ENCODE data around the gene NT5DC3.
"Not testable (repeated sequence)": the region's sequence is repeated elsewhere in the genome, so short reads cannot be mapped to it uniquely, and the experiment has no call there.

The NT5DC3 gene

DNA sequence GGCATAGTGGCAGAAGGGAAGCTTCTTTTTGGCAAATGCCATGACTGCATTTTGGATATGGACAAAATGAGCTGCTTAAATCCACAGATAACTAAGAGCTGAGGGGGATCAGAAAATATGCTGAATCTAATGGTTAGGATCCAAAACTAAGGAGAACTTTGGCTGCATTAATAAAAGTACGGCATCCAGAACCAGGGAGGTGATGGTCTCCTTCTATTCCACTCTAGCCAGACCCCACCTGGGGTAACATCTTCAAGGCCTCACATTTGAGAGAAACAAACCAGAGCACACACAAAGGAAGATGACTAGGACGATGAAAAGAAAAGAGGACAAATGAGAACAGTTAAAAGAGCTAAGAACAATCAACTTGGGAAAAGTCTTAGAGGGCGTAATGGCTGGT, 27.6 kb downstream of the NT5DC3 start:
- H3K4me3 ChIP-seq (ENCODE audit: control insufficient read depth, low read depth, low read length) = no peak overlapping the region
- no peak for DNase-seq (ENCODE audit: low read depth)
- TF ChIP-seq CTCF (IDR thresholded peaks at IDR 0.05; ENCODE audit: control insufficient read depth, insufficient read depth, low read depth, low read length, missing control alignments) = no peak

GRCh38 chr12:103812789-103813188, 28.2 kb downstream of the NT5DC3 start:
- H3K4me3 ChIP-seq (ENCODE audit: control insufficient read depth, low read depth, low read length) = no peak overlapping the region
- TF ChIP-seq CTCF (IDR thresholded peaks at IDR 0.05; ENCODE audit: control insufficient read depth, insufficient read depth, low read depth, low read length, missing control alignments) = no peak
- DNase-seq (ENCODE audit: low read depth) = no peak

- no peak for DNase-seq (ENCODE audit: low read depth)
- no peak for TF ChIP-seq CTCF (IDR thresholded peaks at IDR 0.05; ENCODE audit: control insufficient read depth, insufficient read depth, low read depth, low read length, missing control alignments)
- H3K4me3 ChIP-seq (ENCODE audit: control insufficient read depth, low read depth, low read length) = no peak overlapping the region
Measured at GRCh38 chr12:103811791-103812190, 29.2 kb downstream of the NT5DC3 start.

DNA sequence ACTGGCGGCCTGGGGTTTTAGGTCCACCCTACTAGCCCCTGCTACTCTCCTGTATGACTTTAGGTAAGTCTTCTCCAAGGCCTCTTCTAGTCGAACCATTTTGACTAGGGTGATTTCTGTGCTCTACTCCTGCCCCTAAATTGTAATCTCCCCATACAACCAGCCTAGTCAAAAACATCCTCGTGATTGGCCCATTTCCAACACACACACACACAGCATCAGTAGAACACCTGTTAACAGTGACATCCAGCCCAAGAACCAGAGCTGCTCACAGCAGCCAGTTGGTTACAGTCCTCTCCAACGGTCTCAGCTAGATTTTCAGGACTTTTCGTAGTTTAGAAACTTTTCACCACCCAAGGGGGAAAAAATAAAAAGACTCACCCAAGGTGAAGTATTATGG, 30.9 kb downstream of the NT5DC3 start:
- no peak overlapping the region for H3K4me3 ChIP-seq (ENCODE audit: control insufficient read depth, low read depth, low read length)
- TF ChIP-seq CTCF (IDR thresholded peaks at IDR 0.05; ENCODE audit: control insufficient read depth, insufficient read depth, low read depth, low read length, missing control alignments) = no peak
- no peak for DNase-seq (ENCODE audit: low read depth)

- H3K4me3 ChIP-seq (ENCODE audit: control insufficient read depth, low read depth, low read length) = not testable (repeated sequence)
Measured at GRCh38 chr12:103809639-103810038, 31.4 kb downstream of the NT5DC3 start.

GRCh38 chr12:103809154-103809553, 31.9 kb downstream of the NT5DC3 start:
- no peak for DNase-seq (ENCODE audit: low read depth)
- no peak for TF ChIP-seq CTCF (IDR thresholded peaks at IDR 0.05; ENCODE audit: control insufficient read depth, insufficient read depth, low read depth, low read length, missing control alignments)

More at GRCh38 chr12:103809639-103810038, 31.4 kb downstream of the NT5DC3 start:
- not testable (repeated sequence) for DNase-seq (ENCODE audit: low read depth)

GRCh38 chr12:103808239-103808880, 32.7 kb downstream of the NT5DC3 start:
- no peak overlapping the region for H3K4me3 ChIP-seq (ENCODE audit: control insufficient read depth, low read depth, low read length)
- no peak for TF ChIP-seq CTCF (IDR thresholded peaks at IDR 0.05; ENCODE audit: control insufficient read depth, insufficient read depth, low read depth, low read length, missing control alignments)
- no peak for DNase-seq (ENCODE audit: low read depth)

More at GRCh38 chr12:103809154-103809553, 31.9 kb downstream of the NT5DC3 start:
- H3K4me3 ChIP-seq (ENCODE audit: control insufficient read depth, low read depth, low read length) = no peak overlapping the region
